Panc1 (cell line): ENCODE results near the gene CDH6. TPM values are rescaled to one million over a fixed set of nuclear protein-coding genes. Genes with fewer than 3 reads are reported as not detected.

Source experiments
- ATAC-seq: fragments of 200-7000 bp; cut with Tn5 transposase; 2 replicates; pipeline ENCODE4 v1.9.1; 2020; ENCODE audit warnings: mild to moderate bottlenecking, moderate library complexity
- BruUV-seq: library from RNA; stranded (reverse); fragments of 400-500 nt; replicated peaks from 2 replicates; lab custom pipeline; 2021; lab: Mats Ljungman, UMichigan
- CTCF ChIA-PET: fragments of 300-600 bp; sonication (Branson Sonifier 250); formaldehyde crosslinking; loops from one replicate; lab custom pipeline; 2022; ENCODE audit warnings: antibody characterized with exemption; lab: Charles Lee
- POLR2A ChIA-PET: fragments of 300-600 bp; sonication (Branson Sonifier 250); formaldehyde crosslinking; loops from one replicate; lab custom pipeline; 2022; ENCODE audit warnings: antibody characterized with exemption; lab: Charles Lee
- DNase-seq: peaks from one replicate; pipeline ENCODE4 v3.0.0-alpha.2; 2010; ENCODE audit warnings: low read depth, low spot score
- H3K27ac ChIP-seq: 2 replicates; pipeline ENCODE4 v1.5.1; 2011; ENCODE audit warnings: mild to moderate bottlenecking, low read length, inconsistent platforms
- H3K27me3 ChIP-seq: fragments of 200-500 bp; sonication (Bioruptor generic); 2 replicates; pipeline ENCODE4 v1.6.0; 2014; ENCODE audit warnings: low read length, inconsistent platforms; ENCODE audit not compliant: control insufficient read depth, insufficient read depth
- H3K36me3 ChIP-seq: fragments of 200-500 bp; sonication (Bioruptor generic); 2 replicates; pipeline ENCODE4 v1.5.1; 2014; ENCODE audit warnings: inconsistent platforms, mild to moderate bottlenecking, low read length, moderate library complexity; ENCODE audit not compliant: control insufficient read depth, insufficient read depth
- H3K4me1 ChIP-seq: 2 replicates; pipeline ENCODE4 v1.5.1; 2011; ENCODE audit warnings: inconsistent platforms, mild to moderate bottlenecking, low read length, moderate library complexity; ENCODE audit not compliant: control insufficient read depth, insufficient read depth
- H3K4me3 ChIP-seq, 2 experiments: 2 replicates each; pipeline ENCODE4 v1.5.1; 2011 to 2012; ENCODE audit warnings: low read depth in 2 of 2, low read length in 2 of 2, mild to moderate bottlenecking in 2 of 2, inconsistent platforms in 1 of 2, moderate library complexity in 1 of 2
- H3K9me3 ChIP-seq: fragments of 200-500 bp; sonication (Bioruptor generic); 2 replicates; pipeline ENCODE4 v1.5.1; 2014; ENCODE audit warnings: low read depth, mild to moderate bottlenecking, inconsistent platforms, low read length, moderate library complexity; ENCODE audit not compliant: control insufficient read depth, insufficient read depth
- CTCF ChIP-seq: fragments of 450-650 bp; IDR thresholded peaks from 2 replicates; pipeline ENCODE4 v1.5.1; 2017; ENCODE audit warnings: mild to moderate bottlenecking
- POLR2AphosphoS5 ChIP-seq: IDR thresholded peaks from 2 replicates; pipeline ENCODE4 v1.6.1; 2012; ENCODE audit warnings: mild to moderate bottlenecking, low read depth, low read length, moderate library complexity
- REST ChIP-seq, 2 experiments: IDR thresholded peaks; 2 replicates each; pipeline ENCODE4 v1.6.1; 2011 to 2012; ENCODE audit warnings: low read depth in 2 of 2, control low read depth in 1 of 2, low read length in 1 of 2, mild to moderate bottlenecking in 1 of 2, moderate library complexity in 1 of 2; ENCODE audit not compliant: insufficient read depth in 1 of 2
- SIN3A ChIP-seq: IDR thresholded peaks from 2 replicates; pipeline ENCODE4 v1.6.1; 2012; ENCODE audit warnings: low read depth, mild to moderate bottlenecking, low read length, moderate library complexity, borderline replicate concordance; ENCODE audit not compliant: insufficient read depth
- TCF7L2 ChIP-seq: IDR thresholded peaks from 2 replicates; pipeline ENCODE4 v1.6.1; 2011; ENCODE audit warnings: mild to moderate bottlenecking, low read depth, low read length, inconsistent platforms
- in situ Hi-C: cut with HindIII; loops from 2 replicates; pipeline ENCODE4 v1.10.0; 2016; ENCODE audit warnings: low sequenced_read_pairs, low pct_unique_long_range_greater_than_20kb
- intact Hi-C: fragments of 100-400 bp; cut with micrococcal nuclease; formaldehyde crosslinking; loops from one replicate; pipeline ENCODE4 v1.10.0; 2022; ENCODE audit not compliant: unreplicated experiment
- total RNA-seq: library from RNA; stranded (reverse); gene quantifications from one replicate; pipeline ENCODE4 v1.2.1, GENCODE V29; 2021; ENCODE audit not compliant: unreplicated experiment

The CDH6 gene
- total RNA-seq, 1 experiment from 2014 or later = 0.36 TPM

- no peak overlapping the region for H3K4me3 ChIP-seq
- no peak for TF ChIP-seq TCF7L2
- no peak for TF ChIP-seq POLR2AphosphoS5
- TF ChIP-seq CTCF = no peak
- TF ChIP-seq REST (IDR thresholded peaks at IDR 0.05; ENCODE audit: insufficient read depth in 1 of 2, low read depth in 2 of 2, low read length in 1 of 2) = no peak
- TF ChIP-seq SIN3A = no peak
- CTCF ChIA-PET = no interaction called here
- H3K27me3 ChIP-seq = no peaks in the 10 kb centered on the region; the same call in 1 of the 2 replicates
- POLR2A ChIA-PET = interaction anchor here (0.7 kb wide), 1 partner anchor 151 kb away, joined by 3 read pairs; no protein-coding TSS in a partner anchor
- intact Hi-C loops (no loop called here), in situ Hi-C loops (no loop called here)
- no peaks in the 10 kb centered on the region for H3K9me3 ChIP-seq
- H3K4me1 ChIP-seq = no peaks in the 10 kb centered on the region
- H3K36me3 ChIP-seq = no peaks in the 10 kb centered on the region
- ATAC-seq = no peak
- no peak for DNase-seq
- no peak overlapping the region for H3K27ac ChIP-seq
- BruUV-seq = no TSS peak
Observed at GRCh38 chr5:31268686-31269085, 75.2 kb downstream of the CDH6 start.

GRCh38 chr5:31269259-31269658 lies 75.8 kb downstream of the CDH6 start:
- H3K27me3 ChIP-seq = no peaks in the 10 kb centered on the region; the same call in 1 of the 2 replicates
- DNase-seq (no peak), ATAC-seq (no peak)
- intact Hi-C loops = no loop called here
- H3K4me1 ChIP-seq = no peaks in the 10 kb centered on the region; the same call in 1 of the 2 replicates
- BruUV-seq = no TSS peak
- in situ Hi-C loops = no loop called here
- no peak overlapping the region for H3K27ac ChIP-seq
- no peak overlapping the region for H3K4me3 ChIP-seq
- ChIA-PET POLR2A (no interaction called here), CTCF (no interaction called here)
- TF ChIP-seq REST (IDR thresholded peaks at IDR 0.05; ENCODE audit: insufficient read depth in 1 of 2, low read depth in 2 of 2, low read length in 1 of 2) (no peak), CTCF (no peak), TCF7L2 (no peak), SIN3A (no peak), POLR2AphosphoS5 (no peak)
- H3K9me3 ChIP-seq = no peaks in the 10 kb centered on the region
- no peaks in the 10 kb centered on the region for H3K36me3 ChIP-seq
